Spleen (tissue), 11 donors: ENCODE results near the gene LRRC38. TPM values are rescaled to one million over a fixed set of nuclear protein-coding genes. Genes with fewer than 3 reads are reported as not detected.

Experiments
- DNase-seq: peaks from one replicate; pipeline ENCODE4 v3.0.0-alpha.2; 2020
- H3K27ac ChIP-seq, 8 donors: fragments of 200-600 bp; sonication (generic) in 7 of 8; 1 replicate in 4 of 8; 2 replicates in 4 of 8; pipeline versions ENCODE4 v1.5.0 to v1.8.0; 2016 to 2021; ENCODE audit warnings: inconsistent platforms in 4 of 8, mild to moderate bottlenecking in 4 of 8, moderate library complexity in 1 of 8
- H3K27me3 ChIP-seq, 7 donors: fragments of 200-600 bp; sonication (generic) in 6 of 7; replicated peaks in 1 of 7; 1 replicate in 4 of 7; 2 replicates in 3 of 7; pipeline versions ENCODE4 v1.5.0 to v1.8.0; 2016 to 2021; ENCODE audit warnings: inconsistent platforms in 3 of 7, mild to moderate bottlenecking in 1 of 7
- H3K36me3 ChIP-seq, 6 donors: fragments of 200-600 bp; sonication (generic) in 5 of 6; 1 replicate in 4 of 6; 2 replicates in 2 of 6; pipeline versions ENCODE4 v1.5.0 to v1.8.0; 2016 to 2021; ENCODE audit warnings: inconsistent platforms in 2 of 6
- H3K4me1 ChIP-seq, 6 donors: fragments of 200-600 bp; sonication (generic) in 5 of 6; 1 replicate in 3 of 6; 2 replicates in 3 of 6; pipeline versions ENCODE4 v1.5.0 to v1.8.0; 2016 to 2021; ENCODE audit warnings: inconsistent platforms in 3 of 6
- H3K4me3 ChIP-seq, 8 donors: fragments of 200-600 bp; sonication (generic) in 7 of 8; 1 replicate in 4 of 8; 2 replicates in 4 of 8; pipeline versions ENCODE4 v1.5.0 to v1.8.0; 2016 to 2021; ENCODE audit warnings: inconsistent platforms in 4 of 8, mild to moderate bottlenecking in 4 of 8, moderate library complexity in 2 of 8
- H3K9me3 ChIP-seq, 8 donors: fragments of 200-600 bp; sonication (generic) in 7 of 8; 1 replicate in 4 of 8; 2 replicates in 4 of 8; pipeline versions ENCODE4 v1.5.0 to v1.8.0; 2016 to 2021; ENCODE audit warnings: inconsistent platforms in 4 of 8
- POLR2A ChIP-seq, 3 donors: fragments of 450-650 bp; IDR thresholded peaks; one replicate each; pipeline ENCODE4 v1.5.1; 2017; ENCODE audit warnings: antibody characterized with exemption in 3 of 3, mild to moderate bottlenecking in 1 of 3
- POLR2AphosphoS5 ChIP-seq, 3 donors: sonication (generic); formaldehyde crosslinking; IDR thresholded peaks; one replicate each; pipeline ENCODE4 v1.5.1; 2017; ENCODE audit warnings: antibody characterized with exemption in 3 of 3
- WGBS, 5 donors: extraction: QIAGEN DNeasy Blood & Tissue Kit in 3 of 5; methylation state at CpG; one replicate each; pipeline versions ENCODE4 v1.1.5 to v1.1.7; 2013 to 2018; 5-methylcytosine and 5-hydroxymethylcytosine counted together
- intact Hi-C: fragments of 100-400 bp; cut with DNase I; formaldehyde crosslinking; loops from one replicate; pipeline ENCODE4 v1.15.0; 2023; ENCODE audit warnings: low total_unique reads
- polyA plus RNA-seq, 3 donors: library from polyadenylated mRNA; stranded (reverse); fragments of 200-250 nt; gene quantifications; one replicate each; pipeline ENCODE4 v1.2.1, GENCODE V29; 2013
- total RNA-seq, 7 donors: library from RNA; depleted of rRNA in 3 of 7; stranded (reverse); fragments of >200 nt in 3 of 7; fragmentation: NEBNext Ultra II Directional in 4 of 7; extraction: Animal tissue kit (Norgen Biotek cat#: 25700) in 4 of 7; gene quantifications; one replicate each; pipeline versions ENCODE4 v1.1.0 to v1.2.1, GENCODE V29; 2016 to 2021
- TF ChIP-seq, protein P1 (sequence below), 11 experiments: fragments of 200-600 bp in 7 of 11; fragments of 450-650 bp in 4 of 11; sonication (generic) in 4 of 11; IDR thresholded peaks in 8 of 11; conservative IDR thresholded peaks in 3 of 11; 1 replicate in 7 of 11; 2 replicates in 4 of 11; pipeline versions ENCODE4 v1.4.0 to v1.8.0; 2016 to 2021; ENCODE audit warnings: antibody characterized with exemption in 11 of 11, inconsistent platforms in 4 of 11, mild to moderate bottlenecking in 1 of 11
- donor health status: healthy with polysubstance abuse.
- donor health status: DM: no; HTN: no; CAD: no; lungs with moderate emphysema.
- donor health status: DM: no; HTN: no; CAD: no.
- donor health status: Bipolar disorder and iron deficiency.
- donor health status: healthy.
- donor health status: DM: no; HTN: no; CAD: no.
- donor health status: DM: yes; HTN: yes; CAD: no.

LRRC38 gene
- total and polyA plus RNA-seq, 10 donors = 0.03 to 0.28 TPM; not detected in 8

DNA sequence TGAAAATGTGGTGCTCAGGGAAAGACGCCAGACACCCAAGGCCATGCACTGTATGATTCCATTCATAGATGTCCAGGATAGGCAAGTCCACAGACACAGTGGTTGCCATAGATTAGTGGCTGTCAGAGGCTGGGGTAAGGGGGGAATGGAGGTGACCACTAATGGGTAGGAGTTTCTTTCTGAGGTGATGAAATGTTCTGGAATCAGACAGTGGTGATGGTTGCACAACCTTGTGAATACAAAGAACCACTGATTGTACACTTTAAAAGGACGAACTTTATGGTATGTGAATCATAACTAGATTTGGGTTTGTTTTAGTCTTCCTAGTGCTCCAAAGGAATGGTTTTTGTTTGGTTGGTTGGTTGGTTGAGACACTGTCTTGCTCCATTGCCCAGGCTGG is 51.8 kb downstream of the LRRC38 start:
- Histone ChIP-seq H3K27ac (no peak overlapping the region), H3K4me3 (no peak overlapping the region), H3K4me1 (no peaks in the 10 kb centered on the region), H3K36me3 (no peaks in the 10 kb centered on the region), H3K9me3 (no peaks in the 10 kb centered on the region), H3K27me3 (peaks cover 0 to 51% (median 0%) of the 10 kb centered on the region in 7 donors)
- no peak for DNase-seq
- intact Hi-C loops = no loop called here
- TF ChIP-seq POLR2AphosphoS5 (IDR thresholded peaks at IDR 0.05) (no peak), POLR2A (IDR thresholded peaks at IDR 0.05) (no peak)
- TF ChIP-seq, protein P1, sequence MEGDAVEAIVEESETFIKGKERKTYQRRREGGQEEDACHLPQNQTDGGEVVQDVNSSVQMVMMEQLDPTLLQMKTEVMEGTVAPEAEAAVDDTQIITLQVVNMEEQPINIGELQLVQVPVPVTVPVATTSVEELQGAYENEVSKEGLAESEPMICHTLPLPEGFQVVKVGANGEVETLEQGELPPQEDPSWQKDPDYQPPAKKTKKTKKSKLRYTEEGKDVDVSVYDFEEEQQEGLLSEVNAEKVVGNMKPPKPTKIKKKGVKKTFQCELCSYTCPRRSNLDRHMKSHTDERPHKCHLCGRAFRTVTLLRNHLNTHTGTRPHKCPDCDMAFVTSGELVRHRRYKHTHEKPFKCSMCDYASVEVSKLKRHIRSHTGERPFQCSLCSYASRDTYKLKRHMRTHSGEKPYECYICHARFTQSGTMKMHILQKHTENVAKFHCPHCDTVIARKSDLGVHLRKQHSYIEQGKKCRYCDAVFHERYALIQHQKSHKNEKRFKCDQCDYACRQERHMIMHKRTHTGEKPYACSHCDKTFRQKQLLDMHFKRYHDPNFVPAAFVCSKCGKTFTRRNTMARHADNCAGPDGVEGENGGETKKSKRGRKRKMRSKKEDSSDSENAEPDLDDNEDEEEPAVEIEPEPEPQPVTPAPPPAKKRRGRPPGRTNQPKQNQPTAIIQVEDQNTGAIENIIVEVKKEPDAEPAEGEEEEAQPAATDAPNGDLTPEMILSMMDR (IDR thresholded peaks at IDR 0.05 in 8 of 11, conservative IDR thresholded peaks at IDR 0.05 in 3 of 11) = no peak
- WGBS, 5 donors = 64 to 89% (median 77%) methylated on average over 2 of the region's 2 CpGs

DNA sequence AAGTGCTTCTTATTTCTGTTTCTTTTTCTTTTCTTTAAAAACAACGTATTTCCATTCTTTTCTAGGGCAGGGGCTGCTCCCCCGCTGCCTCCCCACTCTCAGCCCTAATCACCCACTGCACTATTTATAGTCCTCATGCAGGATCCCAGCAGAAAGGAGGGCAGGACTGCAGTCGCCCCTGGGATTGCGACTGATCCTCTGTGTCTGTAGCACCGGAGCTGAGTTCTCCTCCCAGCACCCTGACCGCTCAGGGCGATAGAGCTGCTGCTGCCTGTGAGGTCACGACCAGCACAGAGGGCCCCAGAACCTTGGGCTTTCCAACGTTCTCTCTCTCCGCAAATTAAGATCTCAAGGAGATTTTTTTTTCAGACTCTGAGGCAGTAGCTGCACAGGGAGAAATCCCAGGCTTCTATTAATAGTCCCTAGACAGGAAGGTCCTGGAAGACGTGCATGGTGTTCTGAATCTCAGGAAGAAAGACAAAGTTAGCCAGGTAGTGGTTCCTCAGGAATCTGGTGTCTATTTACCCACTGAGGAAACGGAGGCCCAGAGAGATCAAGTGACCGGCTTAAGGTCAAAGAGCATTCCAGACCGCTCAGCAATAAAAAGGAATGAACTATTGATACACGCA is 56.8 kb downstream of the LRRC38 start:
- Histone ChIP-seq H3K27me3 (peaks cover 0 to 53% (median 0%) of the 10 kb centered on the region in 7 donors), H3K27ac (no peak overlapping the region), H3K4me3 (no peak overlapping the region), H3K36me3 (no peaks in the 10 kb centered on the region), H3K9me3 (peaks cover 0 to 7% (median 0%) of the 10 kb centered on the region in 8 donors), H3K4me1 (no peaks in the 10 kb centered on the region)
- intact Hi-C loops = no loop called here
- no peak for DNase-seq
- TF ChIP-seq POLR2AphosphoS5 (IDR thresholded peaks at IDR 0.05) (no peak), POLR2A (IDR thresholded peaks at IDR 0.05) (no peak)
- TF ChIP-seq, protein P1 (IDR thresholded peaks at IDR 0.05 in 8 of 11, conservative IDR thresholded peaks at IDR 0.05 in 3 of 11) = no peak
- 60 to 76% (median 67%) methylated on average over 15 of the region's 15 CpGs for WGBS, 5 donors

DNA sequence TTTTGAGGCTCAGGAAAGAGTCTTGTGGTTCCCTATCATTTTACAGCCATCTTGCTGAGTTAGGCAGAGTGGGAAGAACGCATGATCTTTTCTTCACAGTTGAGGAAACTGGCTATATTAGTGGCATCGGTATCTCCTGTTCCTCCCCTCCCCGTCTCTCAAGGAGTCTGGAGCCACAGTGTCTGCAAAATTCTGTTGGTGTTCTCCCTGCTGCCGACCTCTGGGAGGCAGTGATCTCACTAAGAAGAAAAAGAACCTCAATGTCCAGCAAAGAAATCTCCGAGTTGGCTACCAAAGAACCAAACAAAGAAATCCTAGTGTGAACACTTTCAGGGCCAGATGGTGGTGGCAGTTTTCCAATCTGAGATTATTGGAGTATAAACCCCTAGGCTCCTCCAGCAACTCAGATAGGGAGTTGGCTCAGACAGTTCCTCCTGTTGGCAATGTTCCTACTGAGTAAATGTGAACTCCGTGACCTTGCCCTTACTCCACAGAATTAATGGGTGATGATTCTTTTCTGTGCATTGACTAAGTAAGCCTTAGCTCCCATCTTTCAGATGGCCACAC is 62.3 kb downstream of the LRRC38 start:
- H3K27ac ChIP-seq = no peak overlapping the region
- no peaks in the 10 kb centered on the region for H3K4me1 ChIP-seq
- no peak for TF ChIP-seq POLR2AphosphoS5 (IDR thresholded peaks at IDR 0.05)
- 62 to 76% (median 74%) methylated on average over 6 of the region's 6 CpGs for WGBS, 5 donors
- H3K4me3 ChIP-seq = no peak overlapping the region
- peaks cover 0 to 11% (median 0%) of the 10 kb centered on the region in 8 donors for H3K9me3 ChIP-seq
- H3K27me3 ChIP-seq = peaks cover 0 to 31% (median 0%) of the 10 kb centered on the region in 7 donors
- no peaks in the 10 kb centered on the region for H3K36me3 ChIP-seq
- intact Hi-C loops = no loop called here
- DNase-seq = no peak

DNA sequence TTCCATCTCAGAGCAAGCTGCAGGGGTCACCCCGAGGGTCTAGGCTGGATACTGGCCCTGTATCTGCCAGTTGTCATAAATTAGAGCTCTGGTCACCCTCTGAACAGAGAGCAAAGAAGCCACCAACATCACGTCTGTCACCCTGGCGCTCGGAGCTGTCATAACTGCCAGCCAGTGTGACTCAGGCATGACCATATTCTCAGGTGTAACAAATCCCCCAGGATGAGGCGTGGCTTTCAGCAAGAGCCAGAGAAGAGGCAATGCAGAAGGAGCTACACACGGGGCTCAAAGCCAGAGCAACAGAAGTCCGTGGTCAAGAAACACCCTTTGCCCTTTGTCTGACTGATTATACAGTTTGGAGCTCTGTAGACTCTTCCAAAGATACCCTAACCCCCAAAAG is 63.6 kb downstream of the LRRC38 start:
- WGBS, 5 donors = 63 to 77% (median 73%) methylated on average over 7 of the region's 7 CpGs
- Histone ChIP-seq H3K4me3 (no peak overlapping the region), H3K4me1 (no peaks in the 10 kb centered on the region), H3K9me3 (peaks cover 0 to 11% (median 0%) of the 10 kb centered on the region in 8 donors), H3K27ac (no peak overlapping the region), H3K36me3 (no peaks in the 10 kb centered on the region), H3K27me3 (peaks cover 0 to 19% (median 0%) of the 10 kb centered on the region in 7 donors)
- DNase-seq = no peak
- TF ChIP-seq, protein P1 (IDR thresholded peaks at IDR 0.05 in 8 of 11, conservative IDR thresholded peaks at IDR 0.05 in 3 of 11) = no peak
- TF ChIP-seq POLR2AphosphoS5 (IDR thresholded peaks at IDR 0.05) (no peak), POLR2A (IDR thresholded peaks at IDR 0.05) (no peak)
- intact Hi-C loops = no loop called here
